ENCODE data around the gene NPPA. TPM values are rescaled to one million over a fixed set of nuclear protein-coding genes. Genes with fewer than 3 reads are reported as not detected.

Gene NPPA
- total RNA-seq, 1 donor from 2014 or later, result not detected

DNA sequence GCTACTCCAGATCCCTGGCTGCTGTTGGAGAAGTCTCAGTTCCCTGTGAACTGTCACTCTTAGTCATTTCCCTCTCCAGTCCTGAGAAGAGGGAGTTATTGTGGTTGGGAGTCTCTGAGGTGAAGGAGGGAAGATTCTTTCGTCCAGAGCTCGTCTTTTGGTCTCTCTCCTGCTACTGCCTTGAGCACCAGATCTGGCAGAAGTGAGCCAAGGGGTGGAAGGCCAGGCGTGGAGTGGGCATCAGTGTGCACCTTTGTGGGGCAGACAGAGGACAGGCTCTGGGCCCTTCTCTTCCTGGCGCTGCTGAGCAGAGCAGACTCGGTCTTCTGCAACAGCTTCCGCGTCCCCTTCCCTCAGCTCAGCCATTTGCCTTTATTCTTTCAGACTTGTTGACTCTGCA is 22.5 kb downstream of the NPPA start:
- peaks cover 23% of the 10 kb centered on the region for H3K36me3 Mint-ChIP-seq

DNA sequence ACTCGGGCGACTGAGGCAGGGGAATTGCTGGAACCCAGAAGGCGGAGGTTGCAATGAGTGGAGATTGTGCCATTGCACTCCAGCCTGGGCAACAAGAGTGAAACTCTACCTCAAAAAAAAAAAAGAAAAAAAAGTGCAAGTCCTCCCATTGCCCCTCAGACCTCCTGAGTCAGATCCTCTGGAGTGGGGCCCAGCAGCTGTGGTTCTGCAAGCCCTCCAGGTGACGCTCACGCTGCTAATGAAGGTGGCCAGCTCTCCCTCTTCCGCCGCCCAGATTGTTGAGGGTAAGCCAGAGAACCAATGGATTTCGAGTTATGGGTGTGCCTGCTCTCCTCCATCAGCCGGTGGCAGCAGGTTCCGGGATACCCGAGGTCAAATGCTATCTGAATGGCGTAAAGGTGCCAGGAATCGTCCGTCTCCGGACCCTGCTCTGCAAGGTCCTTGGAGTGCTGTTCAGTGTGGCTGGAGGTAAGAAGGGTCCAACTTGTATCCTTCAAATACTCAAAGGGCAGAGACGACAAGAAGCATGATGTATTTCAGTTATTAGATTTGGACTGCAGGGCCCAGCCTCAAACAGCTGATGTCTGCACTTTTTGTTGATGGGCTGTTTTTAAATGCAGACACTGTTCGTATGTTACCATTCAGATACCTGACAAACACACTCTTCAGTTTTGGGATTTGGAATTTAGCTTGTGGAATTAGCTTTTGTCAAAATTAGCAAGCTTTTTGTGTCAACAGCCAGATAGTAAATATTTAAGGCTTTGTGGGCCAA is 24.0 kb downstream of the NPPA start:
- Mint-ChIP-seq H3K9me3 (no peaks in the 10 kb centered on the region), H3K27ac (no peak overlapping the region)
- no peaks in the 10 kb centered on the region for H3K36me3 ChIP-seq

More for the DNA sequence above, 22.5 kb downstream of the NPPA start:
- Mint-ChIP-seq H3K9me3 (no peaks in the 10 kb centered on the region), H3K4me3 (no peak overlapping the region), H3K4me1 (no peaks in the 10 kb centered on the region), H3K27me3 (ENCODE audit: insufficient read depth, low read depth) (peaks cover 2% of the 10 kb centered on the region), H3K27ac (no peak overlapping the region)
- Histone ChIP-seq H3K9ac (no peak overlapping the region), H3F3A (ENCODE audit: low read depth) (no peaks in the 10 kb centered on the region), H3K79me2 (ENCODE audit: low read depth) (no peaks in the 10 kb centered on the region), H3K4me1 (no peaks in the 10 kb centered on the region), H3K36me3 (no peaks in the 10 kb centered on the region), H3K27me3 (no peaks in the 10 kb centered on the region), H2AFZ (replicated peaks) (no peak overlapping the region), H3K9me3 (ENCODE audit: low read depth) (no peaks in the 10 kb centered on the region), H3K4me3 (no peak overlapping the region), H4K20me1 (ENCODE audit: low read depth) (no peaks in the 10 kb centered on the region), H3K4me2 (no peak overlapping the region), H3K27ac (no peak overlapping the region)
- TF ChIP-seq EZH2phosphoT487 (IDR thresholded peaks at IDR 0.05) (no peak), EZH2 (IDR thresholded peaks at IDR 0.05) (no peak)
- TF ChIP-seq, protein P1, sequence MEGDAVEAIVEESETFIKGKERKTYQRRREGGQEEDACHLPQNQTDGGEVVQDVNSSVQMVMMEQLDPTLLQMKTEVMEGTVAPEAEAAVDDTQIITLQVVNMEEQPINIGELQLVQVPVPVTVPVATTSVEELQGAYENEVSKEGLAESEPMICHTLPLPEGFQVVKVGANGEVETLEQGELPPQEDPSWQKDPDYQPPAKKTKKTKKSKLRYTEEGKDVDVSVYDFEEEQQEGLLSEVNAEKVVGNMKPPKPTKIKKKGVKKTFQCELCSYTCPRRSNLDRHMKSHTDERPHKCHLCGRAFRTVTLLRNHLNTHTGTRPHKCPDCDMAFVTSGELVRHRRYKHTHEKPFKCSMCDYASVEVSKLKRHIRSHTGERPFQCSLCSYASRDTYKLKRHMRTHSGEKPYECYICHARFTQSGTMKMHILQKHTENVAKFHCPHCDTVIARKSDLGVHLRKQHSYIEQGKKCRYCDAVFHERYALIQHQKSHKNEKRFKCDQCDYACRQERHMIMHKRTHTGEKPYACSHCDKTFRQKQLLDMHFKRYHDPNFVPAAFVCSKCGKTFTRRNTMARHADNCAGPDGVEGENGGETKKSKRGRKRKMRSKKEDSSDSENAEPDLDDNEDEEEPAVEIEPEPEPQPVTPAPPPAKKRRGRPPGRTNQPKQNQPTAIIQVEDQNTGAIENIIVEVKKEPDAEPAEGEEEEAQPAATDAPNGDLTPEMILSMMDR (IDR thresholded peaks at IDR 0.05), result no peak
- no peak for DNase-seq (ENCODE audit: low spot score)

DNA sequence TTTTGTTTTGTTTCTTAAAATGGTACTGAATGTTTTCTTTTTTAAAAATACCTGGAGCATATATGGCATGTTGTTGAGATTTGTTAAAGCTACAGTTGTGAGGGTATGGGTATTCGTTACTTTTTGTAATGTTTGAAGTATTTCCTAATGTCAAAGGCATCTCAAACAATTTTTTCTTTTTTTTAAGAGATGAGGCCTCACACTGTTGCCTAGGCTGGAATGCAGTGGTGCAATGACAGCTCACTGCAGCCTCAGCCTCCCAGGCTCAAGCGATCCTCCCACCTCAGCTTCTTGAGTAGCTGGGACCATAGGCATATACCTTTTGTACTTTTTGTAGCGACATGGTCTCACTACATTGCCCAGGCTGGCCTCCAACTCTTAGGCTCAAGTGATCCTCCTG is 25.5 kb downstream of the NPPA start:
- no peak overlapping the region for H3K27ac Mint-ChIP-seq
- Histone ChIP-seq H4K20me1 (ENCODE audit: low read depth) (peaks cover 2% of the 10 kb centered on the region), H3K27ac (no peak overlapping the region), H3F3A (ENCODE audit: low read depth) (no peaks in the 10 kb centered on the region), H3K9ac (no peak overlapping the region), H3K4me3 (no peak overlapping the region), H3K36me3 (peaks cover 10% of the 10 kb centered on the region), H3K4me1 (no peaks in the 10 kb centered on the region), H3K79me2 (ENCODE audit: low read depth) (no peaks in the 10 kb centered on the region), H3K4me2 (no peak overlapping the region), H3K27me3 (no peaks in the 10 kb centered on the region), H2AFZ (replicated peaks) (no peak overlapping the region), H3K9me3 (ENCODE audit: low read depth) (no peaks in the 10 kb centered on the region)
- TF ChIP-seq, protein P1 (IDR thresholded peaks at IDR 0.05), result no peak
- no peak for TF ChIP-seq EZH2 (IDR thresholded peaks at IDR 0.05)
- TF ChIP-seq EZH2phosphoT487 (IDR thresholded peaks at IDR 0.05), result no peak
- no peaks in the 10 kb centered on the region for H3K4me1 Mint-ChIP-seq
- peaks cover 15% of the 10 kb centered on the region for H3K36me3 Mint-ChIP-seq
- DNase-seq (ENCODE audit: low spot score), result no peak
- H3K27me3 Mint-ChIP-seq (ENCODE audit: insufficient read depth, low read depth), result peaks cover 2% of the 10 kb centered on the region
- no peak overlapping the region for H3K4me3 Mint-ChIP-seq
- no peaks in the 10 kb centered on the region for H3K9me3 Mint-ChIP-seq

More for the DNA sequence above, 24.0 kb downstream of the NPPA start:
- TF ChIP-seq EZH2 (IDR thresholded peaks at IDR 0.05) (no peak), EZH2phosphoT487 (IDR thresholded peaks at IDR 0.05) (no peak)
- TF ChIP-seq, protein P1 (IDR thresholded peaks at IDR 0.05), result no peak
- no peak overlapping the region for H2AFZ ChIP-seq (replicated peaks)
- Mint-ChIP-seq H3K4me1 (no peaks in the 10 kb centered on the region), H3K36me3 (peaks cover 17% of the 10 kb centered on the region), H3K4me3 (no peak overlapping the region), H3K27me3 (ENCODE audit: insufficient read depth, low read depth) (peaks cover 2% of the 10 kb centered on the region)
- H4K20me1 ChIP-seq (ENCODE audit: low read depth), result peaks cover 1% of the 10 kb centered on the region
- no peaks in the 10 kb centered on the region for H3K9me3 ChIP-seq (ENCODE audit: low read depth)
- no peak overlapping the region for H3K9ac ChIP-seq
- no peak overlapping the region for H3K4me2 ChIP-seq
- no peaks in the 10 kb centered on the region for H3F3A ChIP-seq (ENCODE audit: low read depth)
- H3K79me2 ChIP-seq (ENCODE audit: low read depth), result no peaks in the 10 kb centered on the region
- H3K4me1 ChIP-seq, result no peaks in the 10 kb centered on the region
- no peaks in the 10 kb centered on the region for H3K27me3 ChIP-seq
- no peak overlapping the region for H3K4me3 ChIP-seq
- no peak overlapping the region for H3K27ac ChIP-seq
- DNase-seq (ENCODE audit: low spot score), result no peak
